DOHH2 (cell line): Measurements from ENCODE around the gene MACROD2.

ENCODE experiments used
- EZH2phosphoT487 ChIP-seq: fragments of 200-600 bp; sonication (generic); IDR thresholded peaks from 2 replicates; pipeline ENCODE4 v1.6.1; 2017; ENCODE audit warnings: borderline replicate concordance, mild to moderate bottlenecking, antibody characterized with exemption, low read length, moderate library complexity, mixed read lengths
- TF ChIP-seq, protein P1 (sequence below): fragments of 200-600 bp; sonication (generic); IDR thresholded peaks from one replicate; pipeline ENCODE4 v1.5.1; 2014; ENCODE audit warnings: antibody characterized with exemption, mild to moderate bottlenecking, low read depth, low read length; ENCODE audit not compliant: poor library complexity, severe bottlenecking

DNA sequence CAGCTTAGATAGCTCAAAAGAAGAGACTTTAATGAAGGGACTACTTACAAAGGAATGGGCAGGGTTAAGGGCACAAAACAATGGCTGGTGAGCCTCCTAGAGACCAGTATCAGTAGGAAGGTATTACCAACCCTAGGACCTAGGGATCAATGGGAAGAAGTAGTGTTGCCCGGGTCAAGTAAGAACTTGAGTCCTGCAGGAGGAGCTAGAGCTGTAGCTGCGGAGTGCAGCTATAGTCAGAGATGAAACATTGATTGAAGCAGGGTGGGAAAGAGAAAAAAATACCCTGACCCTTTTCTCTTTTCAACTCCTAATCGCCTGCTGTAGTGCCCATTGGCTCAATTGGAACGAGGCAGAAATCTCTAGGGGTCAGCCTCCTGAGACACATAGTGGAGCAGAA is 198.1 kb downstream of the MACROD2 start:
- TF ChIP-seq, protein P1, sequence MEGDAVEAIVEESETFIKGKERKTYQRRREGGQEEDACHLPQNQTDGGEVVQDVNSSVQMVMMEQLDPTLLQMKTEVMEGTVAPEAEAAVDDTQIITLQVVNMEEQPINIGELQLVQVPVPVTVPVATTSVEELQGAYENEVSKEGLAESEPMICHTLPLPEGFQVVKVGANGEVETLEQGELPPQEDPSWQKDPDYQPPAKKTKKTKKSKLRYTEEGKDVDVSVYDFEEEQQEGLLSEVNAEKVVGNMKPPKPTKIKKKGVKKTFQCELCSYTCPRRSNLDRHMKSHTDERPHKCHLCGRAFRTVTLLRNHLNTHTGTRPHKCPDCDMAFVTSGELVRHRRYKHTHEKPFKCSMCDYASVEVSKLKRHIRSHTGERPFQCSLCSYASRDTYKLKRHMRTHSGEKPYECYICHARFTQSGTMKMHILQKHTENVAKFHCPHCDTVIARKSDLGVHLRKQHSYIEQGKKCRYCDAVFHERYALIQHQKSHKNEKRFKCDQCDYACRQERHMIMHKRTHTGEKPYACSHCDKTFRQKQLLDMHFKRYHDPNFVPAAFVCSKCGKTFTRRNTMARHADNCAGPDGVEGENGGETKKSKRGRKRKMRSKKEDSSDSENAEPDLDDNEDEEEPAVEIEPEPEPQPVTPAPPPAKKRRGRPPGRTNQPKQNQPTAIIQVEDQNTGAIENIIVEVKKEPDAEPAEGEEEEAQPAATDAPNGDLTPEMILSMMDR: no peak
- TF ChIP-seq EZH2phosphoT487: no peak
